Measurements from ENCODE around the gene PXT1. TPM values are rescaled to one million over a fixed set of nuclear protein-coding genes. Genes with fewer than 3 reads are reported as not detected.
"Not testable (repeated sequence)": the region's sequence is repeated elsewhere in the genome, so short reads cannot be mapped to it uniquely, and the experiment has no call there.

The PXT1 gene
- total RNA-seq, 1 experiment from 2014 or later = not detected

- peak; percentile 18 for DNase-seq (ENCODE audit: low spot score)
Measured at GRCh38 chr6:36443471-36444428, 1.1 kb upstream of the PXT1 start.

GRCh38 chr6:36442103-36442670 lies 467 bp downstream of the PXT1 start:
- DNase-seq (ENCODE audit: low spot score) = no peak

GRCh38 chr6:36441307-36441894 lies 1.3 kb downstream of the PXT1 start:
- DNase-seq (ENCODE audit: low spot score) = peak; percentile 99

- no peak for DNase-seq (ENCODE audit: low spot score)
Measured at GRCh38 chr6:36436466-36436865, 6.2 kb downstream of the PXT1 start.

- DNase-seq (ENCODE audit: low spot score) = no peak
Measured at GRCh38 chr6:36432151-36432671, 10.4 kb downstream of the PXT1 start.

DNA sequence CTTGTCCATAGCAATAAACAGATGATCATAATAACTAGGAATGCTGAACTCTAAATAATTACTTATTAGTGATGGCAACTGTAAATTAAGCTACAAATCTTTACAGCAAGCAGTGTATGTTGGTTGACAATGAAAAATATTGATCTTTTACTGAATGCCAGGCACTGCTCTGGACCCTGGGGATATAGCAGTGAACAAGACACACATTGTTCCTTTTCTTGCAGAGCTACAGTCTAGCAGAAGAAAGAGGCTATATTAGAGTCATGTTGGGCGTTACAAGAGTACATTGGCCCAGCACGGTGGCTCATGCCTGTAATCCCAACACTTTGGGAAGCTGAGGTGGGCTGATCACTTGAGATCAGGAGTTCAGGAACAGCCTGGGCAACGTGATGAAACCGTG lies 11.5 kb downstream of the PXT1 start:
- DNase-seq (ENCODE audit: low spot score) = no peak

DNA sequence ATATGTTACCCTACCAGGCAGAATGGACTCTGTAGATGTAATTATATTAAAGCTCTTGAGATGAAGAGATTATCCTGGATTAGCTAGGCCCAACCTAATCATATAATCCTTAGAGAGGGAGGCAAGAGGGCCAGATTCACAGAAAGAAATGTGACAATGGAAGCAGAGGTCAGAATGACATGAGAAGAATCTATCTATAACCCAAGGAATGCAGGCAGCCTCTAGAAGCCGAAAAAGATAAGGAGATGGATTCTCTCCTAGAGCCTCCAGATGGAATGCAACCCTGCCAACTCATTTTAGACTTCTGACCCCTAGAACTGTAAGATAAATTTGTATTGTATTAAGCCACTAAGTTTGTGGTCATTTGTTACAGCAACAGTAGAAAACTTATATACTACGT lies 12.3 kb downstream of the PXT1 start:
- no peak for DNase-seq (ENCODE audit: low spot score)

DNA sequence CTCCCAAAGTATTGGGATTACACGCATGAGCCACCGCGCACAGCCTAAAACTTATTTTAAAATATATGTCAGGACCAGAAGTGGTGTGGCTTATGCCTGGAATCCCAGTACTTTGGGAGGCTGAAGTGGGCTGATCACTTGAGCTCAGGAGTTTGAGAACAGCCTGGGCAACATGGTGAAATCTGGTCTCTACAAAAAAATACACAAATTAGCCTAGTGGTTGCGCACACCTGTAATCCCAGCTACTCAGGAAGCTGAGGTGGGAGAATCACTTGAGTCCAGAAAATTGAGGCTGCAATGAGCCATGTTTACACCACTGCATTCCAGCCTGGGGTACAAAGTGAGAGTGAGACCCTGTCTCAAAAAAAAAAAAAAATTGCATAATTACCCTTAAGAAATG lies 13.7 kb downstream of the PXT1 start:
- DNase-seq (ENCODE audit: low spot score) = no peak

DNA sequence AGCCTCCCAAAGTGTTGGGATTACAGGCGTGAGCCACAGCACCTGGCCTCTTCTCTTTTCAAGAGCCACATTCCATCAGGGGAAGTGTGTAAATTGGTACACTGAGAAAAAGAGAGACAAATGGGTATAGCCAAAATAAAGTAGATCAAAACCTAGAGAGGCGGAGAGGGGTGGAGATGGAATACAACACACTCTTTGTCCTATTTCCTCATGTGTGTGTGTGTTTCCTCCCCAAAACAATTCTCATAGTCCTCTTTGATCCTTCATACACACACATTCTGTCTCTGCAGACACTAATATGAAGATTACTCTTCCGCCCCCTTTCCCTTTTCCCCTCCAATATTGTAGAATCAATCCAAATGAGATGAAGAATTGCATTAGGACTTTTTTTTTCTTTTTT lies 16.0 kb downstream of the PXT1 start:
- DNase-seq (ENCODE audit: low spot score) = no peak

- peak; percentile 97 for DNase-seq (ENCODE audit: low spot score)
Measured at GRCh38 chr6:36423101-36423824, 19.4 kb downstream of the PXT1 start.

GRCh38 chr6:36422714-36423100 lies 19.9 kb downstream of the PXT1 start:
- no peak for DNase-seq (ENCODE audit: low spot score)

DNA sequence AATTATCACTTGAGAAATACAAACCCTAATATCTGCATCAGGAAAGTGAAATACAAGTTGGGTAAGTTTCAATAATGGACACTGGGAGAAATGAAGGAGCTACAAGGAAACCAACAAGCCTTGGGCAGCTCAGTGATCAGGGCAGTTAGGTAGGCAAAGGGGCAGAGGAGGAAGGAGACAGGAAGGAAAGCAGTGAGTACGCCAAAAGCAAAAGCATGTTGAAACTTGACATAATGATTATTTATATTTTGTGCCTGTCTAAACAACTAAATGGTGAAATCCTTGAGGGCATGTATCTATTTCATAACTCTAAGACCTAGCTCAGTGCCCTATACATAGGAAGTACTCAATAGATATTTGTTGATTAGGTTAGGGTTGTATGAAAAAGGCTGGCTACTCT lies 23.3 kb downstream of the PXT1 start:
- no peak for DNase-seq (ENCODE audit: low spot score)

- DNase-seq (ENCODE audit: low spot score) = no peak
Measured at GRCh38 chr6:36418558-36418957, 24.1 kb downstream of the PXT1 start.

DNA sequence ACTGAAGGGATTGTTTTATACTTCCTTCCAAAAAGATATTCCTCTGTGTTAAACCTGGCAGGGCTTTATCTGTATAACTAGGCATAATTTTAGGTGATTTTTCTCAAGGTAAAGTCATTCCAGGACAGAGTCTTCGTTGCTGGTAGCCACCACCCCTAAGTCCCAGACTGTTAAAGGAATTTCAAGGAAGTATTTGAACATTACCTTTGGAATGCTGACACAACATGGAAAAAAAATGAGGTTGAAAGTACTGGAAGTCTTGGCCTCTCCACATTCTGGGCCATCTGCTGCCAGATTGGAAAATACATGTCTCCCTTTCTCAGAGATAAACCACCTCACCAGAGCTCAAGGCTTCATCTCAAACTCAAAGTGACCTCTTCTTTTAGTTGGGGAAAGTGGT lies 28.2 kb downstream of the PXT1 start:
- no peak for DNase-seq (ENCODE audit: low spot score)

- DNase-seq (ENCODE audit: low spot score) = no peak
Measured at GRCh38 chr6:36413489-36414480, 28.9 kb downstream of the PXT1 start.

DNA sequence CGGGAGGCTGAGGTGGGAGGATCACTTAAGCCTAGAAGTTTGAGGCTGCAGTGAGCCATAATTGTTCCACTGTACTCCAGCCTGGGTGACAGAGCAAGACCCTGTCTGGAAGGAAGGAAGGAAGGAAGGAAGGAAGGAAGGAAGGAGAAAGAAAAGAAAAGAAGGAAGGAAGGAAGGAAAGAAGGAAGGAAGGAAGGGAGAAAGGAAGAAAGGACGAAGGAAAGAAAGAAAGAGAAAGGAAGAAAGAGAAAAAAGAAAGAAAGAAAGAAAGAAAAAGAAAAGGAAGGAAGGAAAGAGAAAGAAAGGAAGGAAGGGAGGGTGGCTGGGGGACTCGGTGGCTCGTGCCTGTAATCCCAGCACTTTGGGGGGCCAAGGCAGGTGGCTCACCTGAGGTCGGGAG lies 32.9 kb downstream of the PXT1 start:
- not testable (repeated sequence) for DNase-seq (ENCODE audit: low spot score)

GRCh38 chr6:36404164-36404563 lies 38.5 kb downstream of the PXT1 start:
- DNase-seq (ENCODE audit: low spot score) = no peak

GRCh38 chr6:36402481-36402880 lies 40.2 kb downstream of the PXT1 start:
- no peak for DNase-seq (ENCODE audit: low spot score)

GRCh38 chr6:36399970-36400369 lies 42.7 kb downstream of the PXT1 start:
- DNase-seq (ENCODE audit: low spot score) = no peak

DNA sequence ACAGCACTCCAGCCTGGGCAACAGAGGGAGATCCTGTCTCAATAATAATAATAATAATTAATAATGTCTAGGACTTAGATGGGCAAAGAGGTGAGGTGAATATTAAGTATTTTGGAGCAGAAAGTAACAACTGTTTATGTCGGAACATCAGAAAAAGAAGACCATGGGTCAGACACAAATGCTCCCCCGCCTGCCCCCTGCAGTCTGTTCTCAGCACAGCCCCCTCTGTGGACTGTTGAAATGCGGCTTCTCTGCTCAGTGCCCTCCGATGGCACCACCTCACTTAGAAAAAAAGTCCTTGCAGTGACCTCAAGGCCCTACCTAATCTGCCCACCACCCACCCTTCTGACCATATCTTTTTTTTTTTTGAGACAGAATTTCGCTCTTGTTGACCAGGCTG lies 50.0 kb downstream of the PXT1 start:
- DNase-seq (ENCODE audit: low spot score) = no peak

DNA sequence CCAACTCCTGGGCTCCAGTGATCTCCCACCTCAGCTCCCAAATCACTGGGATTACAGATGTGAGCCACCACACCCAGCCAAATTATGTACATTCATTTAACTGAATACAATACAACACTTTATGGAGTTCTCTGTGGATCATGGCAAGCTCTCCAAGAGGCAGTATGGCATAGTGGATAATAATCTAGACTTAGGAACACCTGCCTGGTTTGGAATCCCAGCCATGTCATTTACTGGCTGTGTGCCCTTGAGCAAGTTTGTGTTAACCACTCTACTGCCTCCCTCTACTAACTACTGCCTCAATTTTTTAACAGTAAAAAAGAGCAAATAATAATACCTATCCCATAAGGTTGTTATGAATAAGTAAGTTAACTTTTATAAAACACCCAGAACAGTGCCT lies 53.3 kb downstream of the PXT1 start:
- DNase-seq (ENCODE audit: low spot score) = no peak

All from H4 (cell line).